Sigmoid colon (tissue), 4 donors: ENCODE data around the gene ARHGAP15.

Experiments
- POLR2A ChIP-seq, 2 donors: fragments of 450-650 bp; IDR thresholded peaks; one replicate each; pipeline ENCODE4 v1.6.1; 2016; ENCODE audit warnings: antibody characterized with exemption in 2 of 2, mild to moderate bottlenecking in 2 of 2, moderate library complexity in 2 of 2
- POLR2AphosphoS5 ChIP-seq, 4 donors: sonication (generic); formaldehyde crosslinking; IDR thresholded peaks; one replicate each; pipeline ENCODE4 v1.6.1; 2017; ENCODE audit warnings: antibody characterized with exemption in 4 of 4

DNA sequence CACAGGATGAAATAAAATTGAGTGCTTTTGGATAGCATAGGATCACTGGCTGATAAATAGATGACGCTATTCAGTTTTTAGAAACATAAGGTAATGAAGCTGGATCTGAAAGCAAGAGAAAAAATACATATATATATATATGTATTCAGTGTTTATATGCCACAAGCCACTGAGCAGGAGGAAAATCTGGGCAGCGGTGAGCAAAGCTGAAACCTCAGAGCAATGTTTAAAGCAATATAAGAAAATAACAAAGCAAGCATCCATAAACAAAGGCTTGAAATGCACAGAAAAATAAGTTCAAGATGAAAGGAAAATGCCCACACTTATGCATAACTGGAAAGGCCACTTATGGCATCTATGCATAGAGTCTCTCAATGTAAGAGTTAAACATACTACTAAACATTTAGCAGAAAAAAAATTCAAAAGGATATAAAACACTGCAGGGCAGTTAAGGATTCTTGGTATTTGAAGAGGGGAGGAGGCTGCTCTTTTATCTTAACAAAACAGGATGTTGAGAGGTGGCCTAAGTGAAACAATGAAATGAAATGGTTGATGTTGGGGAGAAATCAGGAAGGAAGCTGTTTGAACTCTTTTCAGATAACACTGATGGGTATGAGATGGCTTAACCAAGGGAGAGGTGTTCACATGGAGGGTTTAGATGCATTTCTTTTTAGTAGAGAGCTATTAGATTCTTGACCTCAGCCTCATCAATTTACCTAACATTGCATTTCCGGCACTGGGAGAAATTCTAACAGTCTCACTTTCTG lies 129.1 kb downstream of the ARHGAP15 start:
- TF ChIP-seq POLR2AphosphoS5 (IDR thresholded peaks at IDR 0.05) (no peak), POLR2A (IDR thresholded peaks at IDR 0.05) (no peak)
